GM18508 (cell line): Measurements from ENCODE around the gene SMYD5.

Source experiments
- ATAC-seq: cut with Tn5 transposase; IDR thresholded peaks from one replicate; pipeline ENCODE4 v1.9.1; 2021; ENCODE audit warnings: moderate number of reproducible peaks; ENCODE audit not compliant: insufficient read depth, unreplicated experiment

SMYD5 gene

DNA sequence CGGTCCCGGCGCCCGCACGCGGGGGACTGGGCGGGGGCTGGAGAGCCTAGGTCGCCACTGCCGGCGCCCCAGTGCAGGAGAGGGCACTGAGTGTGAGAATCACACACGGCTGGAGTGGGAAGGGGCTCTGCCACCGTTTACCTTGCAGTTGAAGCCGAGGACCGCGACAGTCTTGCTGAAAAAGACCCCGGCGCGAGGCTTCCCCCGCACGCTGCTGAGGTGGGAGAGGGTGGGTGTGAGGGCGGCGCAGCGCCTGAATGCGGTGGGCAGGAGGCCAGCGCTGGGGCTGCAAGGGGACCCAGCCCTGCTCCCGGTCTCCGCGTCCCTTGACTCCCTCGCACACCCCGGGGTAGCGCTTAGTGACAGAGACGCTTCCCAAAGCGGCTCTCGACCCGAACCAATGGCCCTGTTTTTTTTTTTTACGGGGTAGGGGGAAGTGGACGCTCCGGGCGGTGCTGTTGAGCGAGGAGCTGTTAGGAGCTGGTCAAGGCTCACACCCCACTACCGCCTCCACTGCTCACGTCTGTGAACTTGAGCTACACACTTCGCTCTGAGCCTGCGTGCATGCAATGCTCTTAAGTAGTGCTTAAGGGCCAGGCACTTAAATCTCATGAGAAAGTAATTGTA is 10.9 kb upstream of the SMYD5 start:
- ATAC-seq = no peak

DNA sequence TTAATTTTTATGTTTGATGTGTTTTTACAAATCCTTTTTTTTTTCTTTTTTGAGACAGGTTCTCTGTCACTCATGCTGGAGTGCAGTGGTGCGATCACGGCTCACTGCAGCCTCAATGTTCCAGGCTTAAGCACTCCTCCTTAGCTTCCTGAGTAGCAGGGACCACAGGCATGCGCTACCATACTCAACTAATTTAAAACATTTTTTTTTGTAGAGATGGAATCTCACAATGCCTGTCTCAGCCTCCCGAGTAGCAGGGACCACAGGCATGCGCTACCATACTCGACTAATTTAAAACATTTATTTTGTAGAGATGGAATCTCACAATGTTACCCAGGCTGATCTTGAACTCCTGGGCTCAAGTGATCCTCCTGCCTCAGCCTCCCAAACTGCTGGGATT is 8.4 kb upstream of the SMYD5 start:
- ATAC-seq = no peak

DNA sequence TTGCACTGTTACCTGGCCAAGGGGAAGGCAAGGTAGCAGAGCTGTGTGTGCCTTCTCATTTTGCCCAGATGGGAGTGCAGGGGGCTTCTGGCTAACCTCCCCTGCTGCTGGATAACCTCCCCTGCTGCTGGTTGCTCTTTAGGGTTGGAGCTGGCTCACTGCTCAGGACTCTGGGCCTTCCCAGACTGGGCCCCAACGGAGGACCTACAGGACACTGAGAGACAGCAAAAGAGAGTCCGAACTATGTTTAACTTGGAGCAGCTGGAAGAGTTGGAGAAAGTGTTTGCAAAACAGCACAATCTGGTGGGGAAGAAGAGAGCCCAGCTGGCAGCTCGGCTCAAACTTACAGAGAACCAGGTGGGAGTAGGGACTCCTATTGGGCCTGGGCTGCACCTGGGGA is 5.8 kb upstream of the SMYD5 start:
- no peak for ATAC-seq

DNA sequence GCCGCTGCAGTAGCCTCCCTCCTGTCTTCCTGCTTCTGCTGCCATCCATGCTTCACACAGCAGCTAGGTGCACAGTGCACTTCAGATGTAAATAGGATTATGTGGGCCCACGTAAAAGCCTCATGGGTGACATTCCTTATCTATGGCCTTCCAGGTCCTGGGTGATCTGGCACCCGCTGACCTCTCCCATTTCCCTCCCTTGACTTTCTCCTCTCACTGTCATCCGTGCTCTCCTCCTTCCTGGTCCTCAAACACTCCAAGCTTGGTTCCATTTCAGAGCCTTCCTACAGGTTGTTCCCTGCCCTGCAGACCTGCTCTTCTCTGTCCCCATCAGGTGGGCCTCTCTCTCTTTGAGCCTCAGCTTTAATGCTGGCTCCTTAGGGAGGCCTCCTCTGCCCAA is 4.0 kb upstream of the SMYD5 start:
- ATAC-seq = no peak

DNA sequence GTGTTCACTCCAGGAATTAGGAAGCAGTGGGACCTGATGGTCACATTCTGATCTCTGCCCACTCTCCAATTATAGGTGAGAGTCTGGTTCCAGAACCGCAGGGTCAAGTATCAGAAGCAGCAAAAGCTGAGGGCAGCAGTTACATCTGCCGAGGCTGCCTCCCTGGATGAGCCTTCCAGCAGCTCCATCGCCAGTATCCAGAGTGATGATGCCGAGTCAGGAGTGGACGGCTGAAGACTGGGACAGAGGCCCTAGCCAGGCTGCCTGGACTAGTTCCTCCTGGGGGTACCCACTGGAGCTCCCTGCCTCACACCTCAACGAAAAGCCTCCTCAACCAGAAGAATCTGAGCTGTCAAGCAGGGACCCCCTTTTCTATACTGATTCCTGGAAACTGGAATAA is 3.3 kb upstream of the SMYD5 start:
- no peak for ATAC-seq

DNA sequence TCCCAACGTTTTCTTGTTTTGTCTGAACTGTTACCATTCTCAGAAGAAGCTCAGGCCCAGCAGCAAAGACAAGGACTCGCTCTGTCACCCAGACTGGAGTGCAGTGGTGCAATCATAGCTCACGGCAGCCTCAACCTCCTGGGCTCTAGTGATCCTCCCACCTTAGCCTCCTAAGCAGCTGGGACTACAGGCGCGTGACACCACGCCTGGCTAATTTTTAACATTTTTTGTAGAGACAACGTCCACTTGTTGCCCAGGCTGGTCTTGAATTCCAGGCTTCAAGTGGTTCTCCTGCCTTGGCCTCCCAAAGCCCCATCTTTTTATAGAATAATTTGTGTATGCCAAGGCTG is 2.0 kb upstream of the SMYD5 start:
- no peak for ATAC-seq

DNA sequence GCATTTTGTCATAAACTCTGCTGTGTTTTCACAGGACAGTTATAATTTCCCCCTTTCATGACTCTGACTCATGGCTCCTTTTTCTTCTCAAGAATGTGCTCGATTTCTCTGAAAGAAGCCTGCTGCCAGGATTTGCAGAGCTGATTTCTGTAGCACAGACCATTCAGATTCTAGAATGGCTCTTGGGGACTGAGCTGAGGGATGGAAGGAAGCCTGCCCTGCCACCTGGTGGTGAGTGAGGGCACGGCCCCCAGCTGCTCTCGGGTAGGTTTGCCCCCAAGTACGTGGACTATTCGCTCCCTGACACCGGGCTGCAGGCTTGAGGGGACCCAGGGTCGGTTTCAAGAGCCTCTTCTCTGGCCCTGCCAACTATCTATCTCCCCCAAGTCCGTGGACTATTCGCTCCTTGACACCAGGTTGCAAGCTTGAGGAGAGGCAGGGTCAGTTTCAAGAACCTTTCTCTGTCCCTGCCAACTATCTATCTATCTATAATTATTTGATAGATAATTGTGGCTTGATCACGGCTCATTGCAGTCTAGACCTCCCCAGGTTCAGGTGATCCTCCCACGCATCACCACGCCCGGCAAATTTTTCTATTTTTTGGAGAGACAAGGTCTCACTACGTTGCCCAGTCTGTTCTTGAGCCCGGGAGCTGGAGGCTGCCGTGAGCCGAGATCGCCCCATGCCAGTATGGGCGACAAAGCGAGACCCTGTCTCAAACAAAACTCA is 1.4 kb upstream of the SMYD5 start:
- ATAC-seq = peak; percentile 43

DNA sequence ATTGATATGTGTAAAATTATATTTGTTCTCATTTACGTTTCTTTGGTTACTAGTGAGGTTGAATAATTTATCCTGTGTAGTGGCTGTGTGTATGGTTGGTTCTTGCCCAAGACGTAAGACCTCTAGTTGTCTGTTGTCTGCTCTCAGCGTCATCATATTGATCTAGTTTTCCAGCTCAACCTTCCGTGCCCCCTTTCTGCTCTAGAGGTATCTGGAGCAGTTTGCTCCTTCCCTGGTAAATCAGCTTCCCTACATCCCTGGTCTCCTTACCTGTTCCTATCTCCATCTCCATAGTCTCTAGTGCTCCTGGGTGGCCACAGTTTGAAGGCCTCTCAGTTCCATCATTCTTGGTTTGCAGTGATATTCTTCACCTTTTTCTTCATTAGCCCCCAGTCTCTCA is 1.2 kb downstream of the SMYD5 start:
- no peak for ATAC-seq

DNA sequence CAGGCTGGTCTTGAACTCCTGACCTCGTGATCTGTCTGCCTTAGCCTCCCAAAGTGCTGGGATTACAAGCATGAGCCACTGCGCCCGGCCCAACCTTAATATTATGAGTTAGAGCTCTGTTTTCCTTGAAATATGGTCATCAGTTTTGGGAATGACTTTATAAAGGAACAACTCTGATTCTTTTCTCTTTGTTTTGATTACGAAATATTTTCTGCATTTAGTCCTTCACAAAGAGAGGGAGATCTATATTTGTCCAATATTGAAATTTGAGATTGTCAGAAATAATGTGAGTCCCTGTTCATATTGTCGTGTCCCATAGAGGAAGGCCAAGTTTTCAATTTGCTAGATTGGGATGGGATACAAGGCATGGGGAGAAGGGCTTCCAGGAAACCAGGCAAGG is 3.1 kb downstream of the SMYD5 start:
- ATAC-seq = no peak

DNA sequence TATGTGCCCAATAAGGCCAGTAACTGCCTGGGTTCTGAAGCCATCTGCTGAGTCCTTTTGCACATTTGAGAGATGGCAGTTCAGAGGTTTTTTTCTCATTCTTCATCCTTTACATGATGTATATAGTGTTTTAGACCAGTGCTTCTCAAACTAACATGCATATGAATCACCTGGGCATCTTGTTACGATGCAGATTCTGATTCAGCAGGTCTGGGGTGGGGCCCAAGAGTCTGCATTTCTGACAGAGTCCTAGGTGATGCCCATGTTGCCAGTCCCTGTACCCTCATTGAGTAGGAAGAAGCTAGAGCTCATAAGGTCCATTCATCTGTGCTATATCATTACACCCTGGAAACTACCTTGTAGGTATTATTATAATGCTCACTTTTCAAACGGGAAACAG is 3.8 kb downstream of the SMYD5 start:
- ATAC-seq = no peak

DNA sequence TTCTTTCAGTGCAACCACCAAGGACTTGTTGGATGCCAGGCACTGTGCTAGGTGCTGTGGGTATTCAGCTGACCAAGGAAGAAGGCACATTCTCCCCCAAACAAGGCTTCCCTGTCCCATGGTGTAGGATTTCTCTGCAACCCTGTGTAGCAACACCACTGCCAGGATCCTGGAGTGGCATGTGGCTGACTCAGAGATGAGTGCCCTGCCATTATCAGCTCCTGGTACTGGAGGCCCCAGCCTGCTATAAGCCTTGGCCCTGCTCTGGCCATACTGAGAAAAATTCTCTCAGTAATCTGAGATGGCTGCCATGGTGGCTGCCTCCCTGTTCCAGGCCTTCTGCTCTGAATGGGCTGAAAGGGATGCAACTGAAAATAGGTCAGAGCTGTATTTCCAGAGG is 4.3 kb downstream of the SMYD5 start:
- no peak for ATAC-seq

DNA sequence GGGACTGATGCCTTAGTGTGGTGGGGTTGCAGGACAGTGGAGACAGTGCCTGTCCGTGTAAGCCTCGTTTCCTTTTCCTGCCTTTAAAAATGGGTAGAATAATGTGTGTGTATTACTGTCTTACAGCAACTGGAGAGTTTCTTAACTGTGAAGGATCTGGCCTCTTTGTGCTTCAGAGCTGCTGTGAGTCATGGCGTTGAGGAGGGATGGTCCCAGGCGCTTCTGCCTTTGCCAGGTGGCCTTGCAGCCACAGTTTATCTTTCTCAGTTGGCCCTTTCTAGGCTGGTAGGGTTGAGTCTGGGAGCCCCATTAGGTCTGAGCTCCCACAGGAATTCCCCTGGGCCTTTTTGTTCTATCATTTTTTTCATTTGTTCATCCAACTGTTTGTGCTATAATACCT is 9.8 kb downstream of the SMYD5 start:
- ATAC-seq = no peak

DNA sequence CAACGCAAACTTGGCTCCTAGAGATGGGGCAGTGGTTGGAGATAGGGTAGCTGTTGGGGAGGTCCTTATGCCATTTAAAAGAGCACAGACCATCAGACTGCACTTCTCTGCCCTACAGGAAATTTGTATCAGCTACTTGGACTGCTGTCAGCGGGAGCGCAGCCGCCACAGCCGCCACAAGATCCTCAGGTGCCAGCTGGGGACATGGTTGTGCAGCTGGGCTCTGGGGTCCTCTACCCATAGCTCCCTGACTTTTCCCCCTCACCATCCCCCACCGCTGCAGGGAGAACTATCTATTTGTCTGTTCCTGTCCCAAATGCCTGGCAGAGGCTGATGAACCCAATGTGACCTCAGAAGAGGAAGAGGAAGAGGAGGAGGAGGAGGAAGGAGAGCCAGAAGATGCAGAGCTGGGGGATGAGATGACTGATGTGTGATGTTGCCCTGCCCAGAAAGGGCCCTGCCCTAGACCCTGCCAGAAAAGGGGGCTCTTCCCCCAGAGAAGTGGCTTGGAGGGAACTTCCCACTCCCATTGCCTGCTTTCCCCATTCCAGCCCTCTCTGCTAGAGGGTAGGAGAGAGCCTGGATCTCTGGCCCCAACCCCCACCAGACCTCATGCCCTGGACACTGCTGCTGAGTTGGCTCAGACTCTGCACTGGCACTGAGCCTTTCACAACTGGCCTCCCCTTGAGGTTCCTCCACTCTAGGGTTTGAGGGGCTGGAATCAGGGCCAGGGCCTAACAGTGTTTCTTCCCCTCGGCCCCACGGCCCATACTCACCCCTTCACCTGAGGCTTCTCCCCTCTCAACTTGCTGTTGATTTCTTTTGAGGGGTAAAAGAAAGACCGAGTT is 11.7 kb downstream of the SMYD5 start:
- ATAC-seq = no peak

DNA sequence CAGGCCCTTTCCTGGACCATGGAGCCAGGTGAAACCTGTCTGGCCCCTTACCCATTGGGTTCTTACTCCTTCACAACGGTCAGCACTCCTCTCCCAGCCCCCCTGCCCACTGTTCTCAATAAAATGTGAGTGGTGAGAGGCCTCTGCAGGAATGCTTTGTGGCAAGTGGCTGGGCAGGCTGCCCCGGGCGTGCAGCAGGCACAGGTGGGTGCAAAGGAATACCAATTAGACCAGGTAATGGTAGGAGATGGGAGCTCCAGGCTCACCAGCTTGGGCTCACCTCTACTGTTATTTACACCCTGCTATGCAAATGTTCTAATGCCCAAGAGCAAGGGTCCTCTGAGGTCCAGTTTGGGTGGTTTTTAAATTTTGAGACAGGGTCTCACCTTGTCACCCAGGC is 13.0 kb downstream of the SMYD5 start:
- no peak for ATAC-seq

DNA sequence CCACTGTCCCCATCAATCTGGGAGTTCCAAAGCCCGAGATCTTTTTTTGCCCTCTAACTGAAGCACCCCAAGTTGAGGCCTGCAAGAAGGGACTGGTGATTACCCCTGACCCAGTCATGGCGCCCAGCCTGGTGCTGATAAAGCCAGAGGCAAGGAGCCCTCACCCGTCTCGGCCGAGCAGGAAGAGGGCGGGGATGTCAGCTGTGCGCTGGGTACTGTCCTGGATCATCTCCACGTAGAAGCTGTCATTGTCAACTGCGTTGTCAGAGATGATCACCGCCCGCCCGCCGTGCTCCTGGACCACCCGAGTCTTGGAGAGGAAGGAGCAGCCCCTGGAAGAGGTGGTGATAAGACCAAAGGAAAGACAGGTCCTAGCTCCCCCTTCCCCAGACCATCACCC is 14.6 kb downstream of the SMYD5 start:
- no peak for ATAC-seq

DNA sequence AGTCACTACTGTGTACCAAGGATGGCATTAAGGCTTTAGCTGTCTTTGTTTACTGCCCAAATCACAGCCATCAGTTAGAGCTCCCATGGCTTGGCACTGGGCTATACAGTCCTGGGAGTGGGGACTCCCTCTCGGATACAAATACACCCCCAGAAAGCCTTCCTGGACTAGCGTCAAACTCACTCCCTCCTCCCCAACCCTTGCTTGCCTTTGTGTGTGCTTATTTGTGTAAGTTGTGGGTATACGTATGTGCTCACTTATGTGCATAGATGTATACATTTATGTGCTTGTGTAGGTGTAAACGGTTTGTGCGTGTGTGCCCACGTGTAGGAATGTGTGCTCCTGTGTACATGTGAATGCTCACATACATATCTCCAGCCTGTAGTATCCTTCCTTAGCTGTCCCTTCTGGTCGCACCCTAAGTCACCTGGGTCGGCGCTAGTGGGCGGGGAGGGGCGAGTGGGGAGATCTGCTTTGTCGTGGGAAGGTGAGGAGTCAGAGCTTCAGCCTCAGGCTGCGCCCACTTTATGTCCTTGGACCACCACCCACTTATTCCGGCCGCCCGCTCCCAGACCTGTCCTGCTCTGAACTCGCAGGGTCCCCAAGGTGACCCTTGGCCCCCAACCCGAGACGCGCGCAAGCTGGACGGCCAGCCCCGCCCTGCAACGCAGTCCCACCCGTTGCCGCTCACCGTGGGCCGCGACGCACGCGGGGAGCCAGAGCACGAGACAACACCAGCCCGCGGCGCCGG is 18.5 kb downstream of the SMYD5 start:
- ATAC-seq = no peak

DNA sequence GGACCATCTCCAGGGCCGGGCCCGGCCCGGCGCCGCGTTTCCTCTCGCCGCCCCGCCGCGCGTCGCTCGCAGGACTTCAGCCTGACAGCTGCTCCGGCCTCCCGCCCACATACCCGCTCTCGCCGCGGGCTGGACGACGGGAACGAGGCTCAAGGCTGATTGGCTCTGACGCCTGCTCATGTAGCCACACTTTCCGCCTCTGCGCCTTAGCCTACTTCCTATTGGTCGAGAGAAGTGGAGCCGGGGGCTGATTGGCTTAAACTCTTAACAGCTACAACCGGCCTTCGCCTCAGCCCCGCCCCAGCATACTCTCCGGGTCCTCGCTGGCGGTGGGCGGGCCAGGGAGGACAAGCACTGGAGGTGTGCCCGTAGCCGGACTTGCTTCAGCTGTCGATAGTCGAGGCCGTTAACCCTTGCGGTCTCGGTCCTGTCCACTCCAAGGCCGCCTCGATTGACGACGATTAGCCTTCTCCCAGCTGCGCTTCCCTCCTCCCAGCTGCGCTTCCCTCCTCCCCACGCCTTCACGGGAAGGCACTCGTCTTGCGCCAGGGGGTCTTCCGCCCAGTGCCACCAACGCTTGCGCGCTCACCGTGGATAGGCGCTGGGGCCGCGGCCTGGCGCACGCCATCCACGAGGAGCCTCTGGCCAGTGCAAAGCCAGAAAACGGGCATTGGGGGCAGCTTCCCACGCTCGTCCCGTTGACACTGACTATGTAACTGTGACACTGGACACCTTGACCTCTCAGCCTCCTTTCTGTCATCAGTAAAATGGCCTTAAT is 19.3 kb downstream of the SMYD5 start, which contains the start of gene PRADC1:
Gene PRADC1 (minus strand): TSS at position 86 of the 778 bp plus-strand sequence. CDS start 79 bp downstream, at position 7.
- ATAC-seq = peak; percentile 91

DNA sequence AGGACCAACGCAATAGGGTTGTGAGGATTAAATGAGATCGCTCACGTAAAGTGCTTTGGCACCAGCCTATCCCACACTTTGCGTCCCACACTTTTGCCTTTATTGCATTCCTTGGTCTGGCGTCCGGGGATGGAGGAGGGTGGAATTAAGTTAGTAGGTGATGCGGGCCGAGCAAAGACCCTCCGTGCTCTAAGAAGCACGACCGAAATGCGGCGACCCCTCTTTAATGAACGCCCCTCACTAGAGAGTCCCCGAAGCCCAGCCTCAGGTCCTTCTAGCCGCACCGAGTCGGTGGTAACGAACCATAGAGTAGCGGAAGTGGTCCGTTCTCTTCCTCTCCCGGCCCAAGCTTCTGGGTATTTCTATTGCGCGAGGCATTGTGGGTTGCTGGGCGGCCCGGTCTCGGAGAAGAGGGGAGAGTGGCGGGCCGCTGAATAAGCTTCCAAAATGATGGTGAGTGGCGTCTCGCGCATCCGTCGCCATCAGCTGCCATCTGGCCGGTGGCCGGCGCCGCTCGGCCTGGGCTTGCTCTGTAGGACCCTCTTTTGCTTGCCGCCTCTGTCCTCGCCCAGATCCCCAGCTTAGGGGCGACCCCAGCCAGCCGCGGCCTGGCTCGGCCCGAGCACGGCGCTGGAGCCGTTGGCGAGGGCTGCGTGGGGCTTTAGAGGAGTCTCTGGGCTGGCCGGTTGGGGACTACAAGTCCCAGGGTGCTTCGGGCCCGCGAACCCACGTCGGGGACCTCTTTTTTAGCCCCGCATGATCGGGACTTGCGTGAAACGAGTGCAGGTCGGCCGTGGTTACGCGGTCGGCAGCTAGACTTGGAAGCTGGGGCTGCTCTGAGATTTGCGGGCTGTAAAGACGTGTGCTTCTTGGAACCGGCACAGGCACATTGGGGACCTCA is 20.1 kb downstream of the SMYD5 start, which contains the start of gene CCT7:
Gene CCT7 (plus strand): TSS at position 377 of the 901 bp plus-strand sequence. CDS start 71 bp downstream, at position 448.
- ATAC-seq = peak; percentile 39
